Left lung (tissue), 10 donors: ENCODE measurements around the gene IQCM. TPM values are rescaled to one million over a fixed set of nuclear protein-coding genes. Genes with fewer than 3 reads are reported as not detected.

Experiments
- ATAC-seq: fragments of 200-7000 bp; cut with Tn5 transposase; one replicate; pipeline ENCODE4 v1.9.1; 2020; ENCODE audit warnings: moderate library complexity
- DNase-seq, 4 donors: peaks; one replicate each; pipeline ENCODE4 v3.0.0-alpha.2; 2013 to 2020
- H3K27ac ChIP-seq, 2 donors: fragments of 200-600 bp; sonication (generic) in 1 of 2; one replicate each; pipeline versions ENCODE4 v1.5.0 to v1.8.0; 2020 to 2021
- H3K27me3 ChIP-seq, 2 donors: fragments of 200-600 bp; sonication (generic) in 1 of 2; one replicate each; pipeline versions ENCODE4 v1.5.0 to v1.8.0; 2020 to 2021
- H3K36me3 ChIP-seq, 2 donors: fragments of 200-600 bp; sonication (generic) in 1 of 2; one replicate each; pipeline versions ENCODE4 v1.5.0 to v1.8.0; 2020 to 2021
- H3K4me1 ChIP-seq, 2 donors: fragments of 200-600 bp; one replicate each; pipeline ENCODE4 v1.8.0; 2021
- H3K4me3 ChIP-seq, 2 donors: fragments of 200-600 bp; sonication (generic) in 1 of 2; one replicate each; pipeline versions ENCODE4 v1.5.0 to v1.8.0; 2020 to 2021; ENCODE audit warnings: mild to moderate bottlenecking in 1 of 2
- H3K9me3 ChIP-seq, 2 donors: fragments of 200-600 bp; sonication (generic) in 1 of 2; one replicate each; pipeline versions ENCODE4 v1.5.0 to v1.8.0; 2020 to 2021
- CTCF ChIP-seq, 2 donors: fragments of 200-600 bp; sonication (generic) in 1 of 2; IDR thresholded peaks; one replicate each; pipeline versions ENCODE4 v1.5.0 to v1.8.0; 2021; ENCODE audit warnings: antibody characterized with exemption in 2 of 2
- intact Hi-C, 2 donors: fragments of 100-400 bp; cut with DNase I; formaldehyde crosslinking; loops; one replicate each; pipeline versions ENCODE4 v1.11.2 to v1.14.2; 2022
- polyA plus RNA-seq, 6 donors: library from polyadenylated mRNA; unstranded; fragments of 120-200 nt; gene quantifications; one replicate each; pipeline ENCODE4 v1.2.1, GENCODE V29; 2013; ENCODE audit not compliant: insufficient read length in 6 of 6
- total RNA-seq, 2 donors: library from RNA; stranded (reverse); fragmentation: NEBNext Ultra II Directional; extraction: Animal tissue kit (Norgen Biotek cat#: 25700); gene quantifications; one replicate each; pipeline ENCODE4 v1.2.1, GENCODE V29; 2021
- donor health status: DM: no; HTN: yes; CAD: no.
- donor health status: DM: no; HTN: no; CAD: no.

Gene IQCM
- total and polyA plus RNA-seq, 8 donors, result not detected

GRCh38 chr4:149735796-149736195 lies 79.8 kb downstream of the IQCM start:
- DNase-seq, result no peak
- Histone ChIP-seq H3K27me3 (no peaks in the 10 kb centered on the region), H3K27ac (no peak overlapping the region), H3K4me3 (no peak overlapping the region), H3K36me3 (no peaks in the 10 kb centered on the region), H3K9me3 (no peaks in the 10 kb centered on the region), H3K4me1 (no peaks in the 10 kb centered on the region)
- intact Hi-C loops, result no loop called here
- no peak for ATAC-seq
- no peak for TF ChIP-seq CTCF (IDR thresholded peaks at IDR 0.05)

GRCh38 chr4:149728444-149728843 lies 87.2 kb downstream of the IQCM start:
- no peaks in the 10 kb centered on the region for H3K4me1 ChIP-seq
- intact Hi-C loops, result no loop called here
- no peaks in the 10 kb centered on the region for H3K9me3 ChIP-seq
- TF ChIP-seq CTCF (IDR thresholded peaks at IDR 0.05), result no peak
- no peak for DNase-seq
- H3K4me3 ChIP-seq, result no peak overlapping the region
- H3K27me3 ChIP-seq, result no peaks in the 10 kb centered on the region
- H3K27ac ChIP-seq, result no peak overlapping the region
- no peaks in the 10 kb centered on the region for H3K36me3 ChIP-seq
- ATAC-seq, result no peak

- no peak for DNase-seq
- Histone ChIP-seq H3K4me1 (no peaks in the 10 kb centered on the region), H3K4me3 (no peak overlapping the region), H3K9me3 (no peaks in the 10 kb centered on the region), H3K27me3 (no peaks in the 10 kb centered on the region), H3K36me3 (no peaks in the 10 kb centered on the region), H3K27ac (no peak overlapping the region)
- intact Hi-C loops, result no loop called here
- no peak for TF ChIP-seq CTCF (IDR thresholded peaks at IDR 0.05)
- ATAC-seq, result no peak
Observed at GRCh38 chr4:149727663-149728062, 88.0 kb downstream of the IQCM start.

GRCh38 chr4:149723065-149723464 lies 92.6 kb downstream of the IQCM start:
- Histone ChIP-seq H3K36me3 (no peaks in the 10 kb centered on the region), H3K27ac (no peak overlapping the region), H3K9me3 (no peaks in the 10 kb centered on the region), H3K4me1 (no peaks in the 10 kb centered on the region), H3K4me3 (no peak overlapping the region), H3K27me3 (no peaks in the 10 kb centered on the region)
- DNase-seq, result no peak
- intact Hi-C loops, result no loop called here
- TF ChIP-seq CTCF (IDR thresholded peaks at IDR 0.05), result no peak
- ATAC-seq, result no peak

- no peak for DNase-seq
- H3K27me3 ChIP-seq, result no peaks in the 10 kb centered on the region
- no peak for TF ChIP-seq CTCF (IDR thresholded peaks at IDR 0.05)
- H3K36me3 ChIP-seq, result no peaks in the 10 kb centered on the region
- H3K4me3 ChIP-seq, result no peak overlapping the region
- intact Hi-C loops, result no loop called here
- peaks cover 0 to 13% of the 10 kb centered on the region in 2 donors for H3K9me3 ChIP-seq
- no peak overlapping the region for H3K27ac ChIP-seq
- ATAC-seq, result no peak
- no peaks in the 10 kb centered on the region for H3K4me1 ChIP-seq
Observed at GRCh38 chr4:149719806-149720205, 95.8 kb downstream of the IQCM start.
